Esophagus (tissue), 2 donors: ENCODE data around the gene VMO1. TPM values are rescaled to one million over a fixed set of nuclear protein-coding genes. Genes with fewer than 3 reads are reported as not detected.

ENCODE experiments used
- H3K27ac ChIP-seq, 2 donors: one replicate each; pipeline ENCODE4 v1.5.1; 2013; ENCODE audit warnings: low read depth in 2 of 2, mild to moderate bottlenecking in 2 of 2, inconsistent platforms in 1 of 2, low read length in 1 of 2, moderate library complexity in 1 of 2
- H3K27me3 ChIP-seq, 2 donors: one replicate each; pipeline ENCODE4 v1.6.1; 2013; ENCODE audit warnings: low read length in 2 of 2, control low read depth in 1 of 2, mild to moderate bottlenecking in 1 of 2; ENCODE audit not compliant: insufficient read depth in 2 of 2, control insufficient read depth in 1 of 2
- H3K36me3 ChIP-seq, 2 donors: one replicate each; pipeline ENCODE4 v1.6.1; 2013; ENCODE audit warnings: low read length in 1 of 2; ENCODE audit not compliant: control insufficient read depth in 2 of 2, insufficient read depth in 2 of 2
- H3K4me1 ChIP-seq, 2 donors: one replicate each; pipeline ENCODE4 v1.6.1; 2013; ENCODE audit warnings: low read length in 1 of 2; ENCODE audit not compliant: control insufficient read depth in 2 of 2, insufficient read depth in 2 of 2
- H3K4me3 ChIP-seq, 2 donors: one replicate each; pipeline ENCODE4 v1.5.1; 2013; ENCODE audit warnings: low read length in 2 of 2, mild to moderate bottlenecking in 2 of 2, low read depth in 1 of 2, moderate library complexity in 1 of 2
- H3K9me3 ChIP-seq, 2 donors: one replicate each; pipeline ENCODE4 v1.6.1; 2013; ENCODE audit warnings: mild to moderate bottlenecking in 2 of 2, low read depth in 1 of 2, low read length in 1 of 2, moderate library complexity in 1 of 2; ENCODE audit not compliant: control insufficient read depth in 2 of 2, insufficient read depth in 1 of 2
- WGBS, 2 donors: extraction: QIAGEN DNeasy Blood & Tissue Kit; methylation state at CpG; one replicate each; pipeline ENCODE4 v1.1.7; 2013; 5-methylcytosine and 5-hydroxymethylcytosine counted together
- polyA plus RNA-seq, 2 donors: library from polyadenylated mRNA; stranded (reverse); fragments of 200-250 nt; gene quantifications; one replicate each; pipeline ENCODE4 v1.2.3, GENCODE V29; 2013
- donor health status: healthy with polysubstance abuse.
- donor health status: Bipolar disorder and iron deficiency.

VMO1 gene
- polyA plus RNA-seq, 2 donors, result 1.3 to 1.5 TPM

GRCh38 chr17:4786516-4786915 is 352 bp upstream of the VMO1 start:
- Histone ChIP-seq H3K36me3 (no peaks in the 10 kb centered on the region), H3K4me3 (peak overlapping the region in 1 of 2 donors; percentile 16), H3K9me3 (peaks cover 0 to 4% of the 10 kb centered on the region in 2 donors), H3K4me1 (peaks cover 13 to 15% of the 10 kb centered on the region in 2 donors), H3K27ac (peak overlapping the region in 1 of 2 donors; percentile 50), H3K27me3 (peaks cover 0 to 3% of the 10 kb centered on the region in 2 donors)
- 19 to 35% methylated on average over 6 of the region's 6 CpGs for WGBS, 2 donors

- peaks cover 13 to 15% of the 10 kb centered on the region in 2 donors for H3K4me1 ChIP-seq
- 18 to 22% methylated on average over 61 of the region's 61 CpGs for WGBS, 2 donors
- peaks cover 0 to 4% of the 10 kb centered on the region in 2 donors for H3K9me3 ChIP-seq
- H3K27me3 ChIP-seq, result peaks cover 0 to 3% of the 10 kb centered on the region in 2 donors
- H3K27ac ChIP-seq, result no peak overlapping the region
- no peaks in the 10 kb centered on the region for H3K36me3 ChIP-seq
- H3K4me3 ChIP-seq, result peak overlapping the region; percentile 3 to 13
These were observed 656 bp downstream of the VMO1 start for GRCh38 chr17:4785311-4786105.

GRCh38 chr17:4782652-4783051 is 3.5 kb downstream of the VMO1 start:
- Histone ChIP-seq H3K27me3 (peaks cover 0 to 3% of the 10 kb centered on the region in 2 donors), H3K27ac (no peak overlapping the region), H3K4me1 (peaks cover 6 to 7% of the 10 kb centered on the region in 2 donors), H3K36me3 (no peaks in the 10 kb centered on the region), H3K9me3 (peaks cover 0 to 4% of the 10 kb centered on the region in 2 donors), H3K4me3 (no peak overlapping the region)
- 38 to 42% methylated on average over 28 of the region's 28 CpGs for WGBS, 2 donors

- Histone ChIP-seq H3K27me3 (peaks cover 0 to 3% of the 10 kb centered on the region in 2 donors), H3K9me3 (peaks cover 0 to 4% of the 10 kb centered on the region in 2 donors), H3K4me1 (peaks cover 0 to 1% of the 10 kb centered on the region in 2 donors), H3K27ac (no peak overlapping the region), H3K36me3 (no peaks in the 10 kb centered on the region), H3K4me3 (no peak overlapping the region)
- WGBS, 2 donors, result 77 to 78% methylated on average over 11 of the region's 11 CpGs
These were observed 5.7 kb downstream of the VMO1 start for GRCh38 chr17:4780325-4780955.

GRCh38 chr17:4777969-4778760 is 8.0 kb downstream of the VMO1 start:
- Histone ChIP-seq H3K9me3 (peaks cover 0 to 4% of the 10 kb centered on the region in 2 donors), H3K27ac (no peak overlapping the region), H3K27me3 (peaks cover 0 to 6% of the 10 kb centered on the region in 2 donors), H3K4me1 (no peaks in the 10 kb centered on the region), H3K4me3 (no peak overlapping the region), H3K36me3 (no peaks in the 10 kb centered on the region)
- WGBS, 2 donors, result 62 to 69% methylated on average over 9 of the region's 9 CpGs

GRCh38 chr17:4772235-4772613 is 13.9 kb downstream of the VMO1 start:
- WGBS, 2 donors, result 60 to 62% methylated on average over 10 of the region's 10 CpGs
- no peaks in the 10 kb centered on the region for H3K36me3 ChIP-seq
- H3K27ac ChIP-seq, result no peak overlapping the region
- H3K4me3 ChIP-seq, result no peak overlapping the region
- H3K4me1 ChIP-seq, result peaks cover 0 to 5% of the 10 kb centered on the region in 2 donors
- no peaks in the 10 kb centered on the region for H3K9me3 ChIP-seq
- peaks cover 0 to 3% of the 10 kb centered on the region in 2 donors for H3K27me3 ChIP-seq

- Histone ChIP-seq H3K4me1 (peaks cover 0 to 5% of the 10 kb centered on the region in 2 donors), H3K27me3 (peaks cover 0 to 3% of the 10 kb centered on the region in 2 donors), H3K9me3 (no peaks in the 10 kb centered on the region), H3K27ac (no peak within 1 kb of the TSS), H3K4me3 (no peak within 1 kb of the TSS), H3K36me3 (no peaks in the 10 kb centered on the region)
- 39 to 48% methylated on average over 13 of the region's 13 CpGs for WGBS, 2 donors
These were observed 14.5 kb downstream of the VMO1 start, which contains the start of gene TM4SF5 for GRCh38 chr17:4771519-4772234. TSS of gene TM4SF5 (plus strand) at chr17:4771886. CDS start at chr17:4771923, 37 bp downstream.

GRCh38 chr17:4769628-4770027 is 16.5 kb downstream of the VMO1 start:
- peaks cover 0 to 5% of the 10 kb centered on the region in 2 donors for H3K4me1 ChIP-seq
- no peaks in the 10 kb centered on the region for H3K9me3 ChIP-seq
- 83 to 100% methylated on average over 2 of the region's 2 CpGs for WGBS, 2 donors
- H3K27me3 ChIP-seq, result peaks cover 0 to 3% of the 10 kb centered on the region in 2 donors
- H3K27ac ChIP-seq, result no peak overlapping the region
- H3K4me3 ChIP-seq, result no peak overlapping the region
- H3K36me3 ChIP-seq, result no peaks in the 10 kb centered on the region

GRCh38 chr17:4768298-4768697 is 17.9 kb downstream of the VMO1 start:
- WGBS, 2 donors, result 79 to 83% methylated on average over 6 of the region's 6 CpGs
- no peak overlapping the region for H3K4me3 ChIP-seq

More at GRCh38 chr17:4768298-4768697, 17.9 kb downstream of the VMO1 start:
- no peaks in the 10 kb centered on the region for H3K27me3 ChIP-seq
- H3K36me3 ChIP-seq, result no peaks in the 10 kb centered on the region
- H3K9me3 ChIP-seq, result no peaks in the 10 kb centered on the region
- no peak overlapping the region for H3K27ac ChIP-seq
- H3K4me1 ChIP-seq, result peaks cover 0 to 5% of the 10 kb centered on the region in 2 donors
